ENCODE data around the gene CHD1.
A peak's percentile ranks its signal among the peaks of the same experiment; 100 is the strongest.

CHD1 gene

DNA sequence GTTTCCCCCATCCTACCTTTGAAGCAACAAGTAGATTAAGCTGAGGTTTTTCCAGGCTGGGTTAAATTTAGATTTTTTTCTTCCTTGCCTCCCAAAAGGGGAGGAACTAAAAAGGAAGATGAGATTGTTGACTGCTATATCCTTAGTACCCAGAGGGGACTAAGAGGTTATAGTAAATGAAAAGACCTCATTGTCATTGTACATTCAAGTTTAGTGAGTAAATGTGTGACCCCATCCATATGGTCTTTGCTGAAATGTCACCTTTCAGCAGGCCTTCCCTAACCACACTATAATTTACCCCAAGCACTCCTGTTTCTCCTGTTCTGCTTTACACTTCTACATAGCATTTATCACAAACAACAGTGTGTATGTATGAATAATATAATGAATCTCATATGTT, 35.8 kb upstream of the CHD1 start:
- H3K14ac ChIP-seq (ENCODE audit: low read length), result no peak overlapping the region
- H2BK15ac ChIP-seq (ENCODE audit: low read length), result no peak overlapping the region
- H3K4me3 ChIP-seq (ENCODE audit: low read length in 2 of 2), result no peak overlapping the region
- no peaks in the 10 kb centered on the region for H3K27me3 ChIP-seq (ENCODE audit: control insufficient read depth in 3 of 3, insufficient read depth in 3 of 3, low read depth in 1 of 3, low read length in 3 of 3)
- H3K4me1 ChIP-seq (ENCODE audit: control insufficient read depth in 2 of 2, insufficient read depth in 1 of 2, low read depth in 1 of 2, low read length in 2 of 2), result peaks cover 0 to 15% of the 10 kb centered on the region in 2 donors
- no peak overlapping the region for H2BK5ac ChIP-seq (ENCODE audit: low read length)
- H3K4me2 ChIP-seq (ENCODE audit: insufficient read depth, low read length, poor library complexity, severe bottlenecking), result no peak overlapping the region
- no peak overlapping the region for H2BK12ac ChIP-seq (ENCODE audit: low read length)
- H3K9me3 ChIP-seq (replicated peaks in 1 of 2; ENCODE audit: control insufficient read depth in 2 of 2, insufficient read depth in 1 of 2, low read depth in 1 of 2, low read length in 2 of 2), result peaks cover 0 to 17% of the 10 kb centered on the region in 2 donors
- no peaks in the 10 kb centered on the region for H3K36me3 ChIP-seq (replicated peaks in 1 of 2; ENCODE audit: control insufficient read depth in 2 of 2, insufficient read depth in 2 of 2, low read length in 2 of 2)
- DNase-seq (ENCODE audit: low spot score), result no peak
- no peak overlapping the region for H3K23ac ChIP-seq (ENCODE audit: low read depth, low read length, poor library complexity)
- H2AFZ ChIP-seq (ENCODE audit: low read length), result no peak overlapping the region
- H3K18ac ChIP-seq (ENCODE audit: low read length), result no peak overlapping the region
- no peak overlapping the region for H3K4ac ChIP-seq (ENCODE audit: low read length)
- H4K91ac ChIP-seq (ENCODE audit: low read depth, low read length, poor library complexity), result no peak overlapping the region
- H2AK5ac ChIP-seq (ENCODE audit: low read depth, low read length), result no peak overlapping the region
- no peaks in the 10 kb centered on the region for H3K79me1 ChIP-seq (ENCODE audit: low read depth, low read length)
- no peak overlapping the region for H4K8ac ChIP-seq (ENCODE audit: low read depth, low read length)
- H3K9ac ChIP-seq (ENCODE audit: low read depth, low read length, poor library complexity), result no peak overlapping the region
- H3K27ac ChIP-seq (replicated peaks; ENCODE audit: low read length), result no peak overlapping the region
- no peak overlapping the region for H2BK120ac ChIP-seq (ENCODE audit: low read depth, low read length)

DNA sequence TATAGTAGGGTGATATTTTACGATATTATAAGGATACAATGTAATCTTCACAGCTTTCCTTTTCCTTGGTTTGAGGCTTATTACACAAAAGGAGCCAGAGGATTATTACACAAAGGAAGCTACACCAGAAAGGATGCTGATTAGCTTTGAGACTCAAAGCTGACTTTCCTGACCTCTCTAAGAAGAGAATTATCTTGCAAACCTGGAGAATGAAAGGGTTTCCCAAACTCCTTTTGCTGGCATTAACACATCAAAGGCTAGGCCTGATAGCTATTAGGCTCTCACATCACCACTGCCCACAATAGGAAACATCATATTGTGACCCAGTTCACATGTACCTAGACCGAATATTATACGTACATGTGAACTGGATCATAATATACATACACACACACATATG, 34.2 kb upstream of the CHD1 start:
- Histone ChIP-seq H2AFZ (ENCODE audit: low read length) (no peak overlapping the region), H3K27me3 (ENCODE audit: control insufficient read depth in 3 of 3, insufficient read depth in 3 of 3, low read depth in 1 of 3, low read length in 3 of 3) (no peaks in the 10 kb centered on the region), H3K27ac (replicated peaks; ENCODE audit: low read length) (no peak overlapping the region), H2BK5ac (ENCODE audit: low read length) (no peak overlapping the region), H2AK5ac (ENCODE audit: low read depth, low read length) (no peak overlapping the region), H2BK12ac (ENCODE audit: low read length) (no peak overlapping the region), H3K4me2 (ENCODE audit: insufficient read depth, low read length, poor library complexity, severe bottlenecking) (no peak overlapping the region), H3K23ac (ENCODE audit: low read depth, low read length, poor library complexity) (no peak overlapping the region), H3K9me3 (replicated peaks in 1 of 2; ENCODE audit: control insufficient read depth in 2 of 2, insufficient read depth in 1 of 2, low read depth in 1 of 2, low read length in 2 of 2) (peaks cover 0 to 17% of the 10 kb centered on the region in 2 donors), H3K14ac (ENCODE audit: low read length) (no peak overlapping the region), H4K91ac (ENCODE audit: low read depth, low read length, poor library complexity) (no peak overlapping the region), H3K18ac (ENCODE audit: low read length) (no peak overlapping the region), H3K4me3 (ENCODE audit: low read length in 2 of 2) (no peak overlapping the region), H2BK120ac (ENCODE audit: low read depth, low read length) (no peak overlapping the region), H3K9ac (ENCODE audit: low read depth, low read length, poor library complexity) (no peak overlapping the region), H3K79me1 (ENCODE audit: low read depth, low read length) (no peaks in the 10 kb centered on the region), H4K8ac (ENCODE audit: low read depth, low read length) (no peak overlapping the region), H3K4ac (ENCODE audit: low read length) (no peak overlapping the region), H2BK15ac (ENCODE audit: low read length) (no peak overlapping the region), H3K4me1 (ENCODE audit: control insufficient read depth in 2 of 2, insufficient read depth in 1 of 2, low read depth in 1 of 2, low read length in 2 of 2) (peaks cover 0 to 15% of the 10 kb centered on the region in 2 donors), H3K36me3 (replicated peaks in 1 of 2; ENCODE audit: control insufficient read depth in 2 of 2, insufficient read depth in 2 of 2, low read length in 2 of 2) (no peaks in the 10 kb centered on the region)
- WGBS, 2 donors (ENCODE audit: extremely low coverage in 2 of 2, insufficient read length in 2 of 2, insufficient replicate concordance in 1 of 2), result no CpG with 5 or more reads among the region's 3 CpGs
- DNase-seq (ENCODE audit: low spot score), result peak; percentile 56

DNA sequence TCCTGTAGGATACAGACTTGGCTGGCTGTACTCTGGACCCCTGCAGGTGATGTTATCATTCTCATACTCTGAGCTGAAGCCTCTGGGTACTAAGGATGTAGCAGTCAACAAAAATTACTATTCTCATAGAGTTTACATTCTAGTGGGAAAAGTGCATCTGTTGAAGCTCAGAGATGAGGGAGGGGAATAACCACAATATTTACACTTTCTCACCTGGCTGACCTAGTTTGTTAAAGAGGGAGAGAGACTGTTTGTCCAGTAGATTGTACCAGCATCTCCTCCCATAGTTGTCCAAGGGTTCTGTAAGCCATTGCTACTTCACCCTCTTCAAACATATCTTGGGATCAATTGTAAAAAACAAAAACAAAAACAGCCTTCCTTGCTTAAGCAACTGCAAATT, 33.8 kb upstream of the CHD1 start:
- H2BK5ac ChIP-seq (ENCODE audit: low read length), result no peak overlapping the region
- H3K14ac ChIP-seq (ENCODE audit: low read length), result no peak overlapping the region
- H2BK15ac ChIP-seq (ENCODE audit: low read length), result no peak overlapping the region
- no peak for DNase-seq (ENCODE audit: low spot score)
- H2AFZ ChIP-seq (ENCODE audit: low read length), result no peak overlapping the region
- H3K23ac ChIP-seq (ENCODE audit: low read depth, low read length, poor library complexity), result no peak overlapping the region
- H4K8ac ChIP-seq (ENCODE audit: low read depth, low read length), result no peak overlapping the region
- peaks cover 0 to 17% of the 10 kb centered on the region in 2 donors for H3K9me3 ChIP-seq (replicated peaks in 1 of 2; ENCODE audit: control insufficient read depth in 2 of 2, insufficient read depth in 1 of 2, low read depth in 1 of 2, low read length in 2 of 2)
- H3K27ac ChIP-seq (replicated peaks; ENCODE audit: low read length), result no peak overlapping the region
- no peak overlapping the region for H2BK120ac ChIP-seq (ENCODE audit: low read depth, low read length)
- no peak overlapping the region for H3K4me2 ChIP-seq (ENCODE audit: insufficient read depth, low read length, poor library complexity, severe bottlenecking)
- H2BK12ac ChIP-seq (ENCODE audit: low read length), result no peak overlapping the region
- H3K36me3 ChIP-seq (replicated peaks in 1 of 2; ENCODE audit: control insufficient read depth in 2 of 2, insufficient read depth in 2 of 2, low read length in 2 of 2), result no peaks in the 10 kb centered on the region
- H4K91ac ChIP-seq (ENCODE audit: low read depth, low read length, poor library complexity), result no peak overlapping the region
- no peak overlapping the region for H3K18ac ChIP-seq (ENCODE audit: low read length)
- peaks cover 0 to 15% of the 10 kb centered on the region in 2 donors for H3K4me1 ChIP-seq (ENCODE audit: control insufficient read depth in 2 of 2, insufficient read depth in 1 of 2, low read depth in 1 of 2, low read length in 2 of 2)
- no peak overlapping the region for H3K4ac ChIP-seq (ENCODE audit: low read length)
- H2AK5ac ChIP-seq (ENCODE audit: low read depth, low read length), result no peak overlapping the region
- no peak overlapping the region for H3K4me3 ChIP-seq (ENCODE audit: low read length in 2 of 2)
- H3K79me1 ChIP-seq (ENCODE audit: low read depth, low read length), result no peaks in the 10 kb centered on the region
- no peaks in the 10 kb centered on the region for H3K27me3 ChIP-seq (ENCODE audit: control insufficient read depth in 3 of 3, insufficient read depth in 3 of 3, low read depth in 1 of 3, low read length in 3 of 3)
- no peak overlapping the region for H3K9ac ChIP-seq (ENCODE audit: low read depth, low read length, poor library complexity)

DNA sequence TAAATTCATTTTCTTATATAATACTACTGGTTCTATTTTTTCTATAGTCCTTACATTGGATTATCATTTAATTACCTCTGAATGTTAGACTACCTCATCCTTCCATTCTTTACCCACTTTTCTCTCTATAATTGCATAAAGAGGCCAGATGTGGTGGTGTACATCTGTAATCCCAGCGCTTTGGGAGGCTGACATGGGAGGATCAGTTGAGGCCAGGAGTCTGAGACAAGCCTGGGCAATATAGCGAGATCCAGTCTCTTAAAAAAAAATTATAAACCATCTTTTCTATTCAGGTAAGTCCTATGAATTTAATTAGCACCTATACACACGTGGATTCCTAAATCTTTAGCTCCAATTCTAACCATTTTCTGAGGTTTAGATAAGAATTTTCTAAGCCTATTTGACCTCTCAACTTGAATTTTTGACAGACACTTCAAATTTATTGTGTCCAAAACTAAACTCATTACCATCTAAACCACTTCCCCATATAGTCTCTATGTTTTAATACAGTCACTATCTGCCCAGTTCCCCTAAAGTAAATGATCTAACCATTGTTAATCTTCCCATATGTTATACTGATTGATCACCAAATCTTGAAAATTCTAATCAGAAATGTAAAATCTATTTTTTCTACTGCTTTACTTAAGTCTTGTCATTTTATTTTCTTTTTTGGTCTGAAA, 33.0 kb upstream of the CHD1 start:
- peaks cover 0 to 15% of the 10 kb centered on the region in 2 donors for H3K4me1 ChIP-seq (ENCODE audit: control insufficient read depth in 2 of 2, insufficient read depth in 1 of 2, low read depth in 1 of 2, low read length in 2 of 2)

More for the DNA sequence above, 33.0 kb upstream of the CHD1 start:
- H2AK5ac ChIP-seq (ENCODE audit: low read depth, low read length), result no peak overlapping the region
- H3K4me3 ChIP-seq (ENCODE audit: low read length in 2 of 2), result no peak overlapping the region
- H3K27me3 ChIP-seq (ENCODE audit: control insufficient read depth in 3 of 3, insufficient read depth in 3 of 3, low read depth in 1 of 3, low read length in 3 of 3), result no peaks in the 10 kb centered on the region
- no peak overlapping the region for H2BK120ac ChIP-seq (ENCODE audit: low read depth, low read length)
- H3K23ac ChIP-seq (ENCODE audit: low read depth, low read length, poor library complexity), result no peak overlapping the region
- H3K36me3 ChIP-seq (replicated peaks in 1 of 2; ENCODE audit: control insufficient read depth in 2 of 2, insufficient read depth in 2 of 2, low read length in 2 of 2), result no peaks in the 10 kb centered on the region
- H3K9me3 ChIP-seq (replicated peaks in 1 of 2; ENCODE audit: control insufficient read depth in 2 of 2, insufficient read depth in 1 of 2, low read depth in 1 of 2, low read length in 2 of 2), result peaks cover 0 to 13% of the 10 kb centered on the region in 2 donors
- no peak overlapping the region for H2BK5ac ChIP-seq (ENCODE audit: low read length)
- H3K14ac ChIP-seq (ENCODE audit: low read length), result no peak overlapping the region
- H4K8ac ChIP-seq (ENCODE audit: low read depth, low read length), result no peak overlapping the region
- no peak overlapping the region for H3K27ac ChIP-seq (replicated peaks; ENCODE audit: low read length)
- H3K9ac ChIP-seq (ENCODE audit: low read depth, low read length, poor library complexity), result no peak overlapping the region
- no peak overlapping the region for H3K18ac ChIP-seq (ENCODE audit: low read length)
- DNase-seq (ENCODE audit: low spot score), result no peak
- no peak overlapping the region for H2BK15ac ChIP-seq (ENCODE audit: low read length)
- WGBS, 2 donors (ENCODE audit: extremely low coverage in 2 of 2, insufficient read length in 2 of 2, insufficient replicate concordance in 1 of 2), result no CpG with 5 or more reads among the region's 3 CpGs
- no peak overlapping the region for H4K91ac ChIP-seq (ENCODE audit: low read depth, low read length, poor library complexity)
- H3K4ac ChIP-seq (ENCODE audit: low read length), result no peak overlapping the region
- no peak overlapping the region for H2BK12ac ChIP-seq (ENCODE audit: low read length)
- H3K4me2 ChIP-seq (ENCODE audit: insufficient read depth, low read length, poor library complexity, severe bottlenecking), result no peak overlapping the region
- H2AFZ ChIP-seq (ENCODE audit: low read length), result no peak overlapping the region
- H3K79me1 ChIP-seq (ENCODE audit: low read depth, low read length), result no peaks in the 10 kb centered on the region
